Gastroesophageal sphincter (tissue), 4 donors: Measurements from ENCODE around the gene GPR132. TPM values are rescaled to one million over a fixed set of nuclear protein-coding genes. Genes with fewer than 3 reads are reported as not detected.

ENCODE experiments used
- ATAC-seq: fragments of 150-250 bp; one replicate; pipeline ENCODE4 v1.9.1; 2016; ENCODE audit warnings: mild to moderate bottlenecking, moderate library complexity
- H3K27ac ChIP-seq, 4 donors: fragments of 200-600 bp; sonication (generic) in 3 of 4; 1 replicate in 3 of 4; 2 replicates in 1 of 4; pipeline ENCODE4 v1.5.1; 2016 to 2019
- H3K27me3 ChIP-seq: fragments of 200-600 bp; sonication (generic); one replicate; pipeline ENCODE4 v1.5.1; 2019
- H3K36me3 ChIP-seq, 2 donors: fragments of 200-600 bp; sonication (generic); one replicate each; pipeline ENCODE4 v1.5.1; 2019; ENCODE audit warnings: control low read depth in 1 of 2
- H3K4me1 ChIP-seq, 3 donors: fragments of 200-600 bp; sonication (generic); 1 replicate in 2 of 3; 2 replicates in 1 of 3; pipeline ENCODE4 v1.5.1; 2016 to 2019; ENCODE audit warnings: control low read depth in 2 of 3
- H3K4me3 ChIP-seq, 2 donors: fragments of 200-600 bp; sonication (generic); one replicate each; pipeline ENCODE4 v1.5.1; 2019; ENCODE audit warnings: mild to moderate bottlenecking in 1 of 2, moderate library complexity in 1 of 2
- H3K9me3 ChIP-seq, 3 donors: fragments of 200-600 bp; sonication (generic); one replicate each; pipeline ENCODE4 v1.5.1; 2017 to 2019; ENCODE audit warnings: control low read depth in 2 of 3
- CTCF ChIP-seq, 4 experiments: fragments of 200-600 bp in 2 of 4; fragments of 450-650 bp in 2 of 4; sonication (generic) in 1 of 4; IDR thresholded peaks; one replicate each; pipeline ENCODE4 v1.5.1; 2017 to 2019; ENCODE audit warnings: antibody characterized with exemption in 4 of 4, mild to moderate bottlenecking in 2 of 4, moderate library complexity in 2 of 4
- EP300 ChIP-seq: sonication (generic); formaldehyde crosslinking; IDR thresholded peaks from one replicate; pipeline ENCODE4 v1.6.1; 2017; ENCODE audit warnings: antibody characterized with exemption, mild to moderate bottlenecking
- POLR2A ChIP-seq, 2 donors: fragments of 450-650 bp; IDR thresholded peaks; one replicate each; pipeline ENCODE4 v1.6.1; 2017; ENCODE audit warnings: antibody characterized with exemption in 2 of 2, mild to moderate bottlenecking in 2 of 2, moderate library complexity in 1 of 2
- POLR2AphosphoS5 ChIP-seq: sonication (generic); formaldehyde crosslinking; IDR thresholded peaks from one replicate; pipeline ENCODE4 v1.6.1; 2017; ENCODE audit warnings: antibody characterized with exemption
- WGBS, 2 donors: methylation state at CpG; one replicate each; pipeline ENCODE4 v1.1.5; 2018; ENCODE audit warnings: low coverage in 1 of 2; 5-methylcytosine and 5-hydroxymethylcytosine counted together
- total RNA-seq, 4 donors: library from RNA; depleted of rRNA; stranded (reverse); fragments of >200 nt; gene quantifications; one replicate each; pipeline ENCODE4 v1.1.0, GENCODE V29; 2016

Gene GPR132
- total RNA-seq, 4 donors from 2014 or later: 1.0 to 3.2 (median 2.1) TPM

- Histone ChIP-seq H3K4me3 (no peak overlapping the region), H3K27me3 (no peaks in the 10 kb centered on the region), H3K9me3 (no peaks in the 10 kb centered on the region), H3K4me1 (peaks cover 0 to 23% (median 6%) of the 10 kb centered on the region in 3 donors), H3K27ac (no peak overlapping the region), H3K36me3 (peaks cover 0 to 55% of the 10 kb centered on the region in 2 donors)
- WGBS, 2 donors: 30% methylated on average over 2 of the region's 29 CpGs; no CpG with 5 or more reads in 1 of the 2 donors
- no peak for TF ChIP-seq CTCF (IDR thresholded peaks at IDR 0.05)
- no peak for TF ChIP-seq EP300
- TF ChIP-seq POLR2AphosphoS5: no peak
- TF ChIP-seq POLR2A (IDR thresholded peaks at IDR 0.05): no peak
- ATAC-seq: no peak
These were observed 53.8 kb downstream of the GPR132 start for GRCh38 chr14:105011312-105011990.

- ATAC-seq: no peak
- H3K4me1 ChIP-seq: peaks cover 0 to 23% (median 6%) of the 10 kb centered on the region in 3 donors
- H3K9me3 ChIP-seq: no peaks in the 10 kb centered on the region
- TF ChIP-seq POLR2A (IDR thresholded peaks at IDR 0.05): no peak
- no peak for TF ChIP-seq CTCF (IDR thresholded peaks at IDR 0.05)
- no peak for TF ChIP-seq EP300
- no peak for TF ChIP-seq POLR2AphosphoS5
- peaks cover 0 to 58% of the 10 kb centered on the region in 2 donors for H3K36me3 ChIP-seq
- H3K27ac ChIP-seq: no peak overlapping the region
- no peak overlapping the region for H3K4me3 ChIP-seq
- no peaks in the 10 kb centered on the region for H3K27me3 ChIP-seq
- 44 to 72% methylated on average over 4 to 5 of the region's 17 CpGs for WGBS, 2 donors
These were observed 54.3 kb downstream of the GPR132 start for GRCh38 chr14:105010891-105011291.

GRCh38 chr14:105010106-105010505, 55.1 kb downstream of the GPR132 start:
- no peak for TF ChIP-seq CTCF (IDR thresholded peaks at IDR 0.05)
- TF ChIP-seq POLR2A (IDR thresholded peaks at IDR 0.05): no peak
- TF ChIP-seq POLR2AphosphoS5: no peak
- WGBS, 2 donors: 85 to 89% methylated on average over 1 to 4 of the region's 4 CpGs
- ATAC-seq: no peak
- Histone ChIP-seq H3K4me3 (no peak overlapping the region), H3K27me3 (no peaks in the 10 kb centered on the region), H3K36me3 (peaks cover 0 to 58% of the 10 kb centered on the region in 2 donors), H3K27ac (no peak overlapping the region), H3K9me3 (no peaks in the 10 kb centered on the region), H3K4me1 (peaks cover 0 to 23% (median 6%) of the 10 kb centered on the region in 3 donors)

DNA sequence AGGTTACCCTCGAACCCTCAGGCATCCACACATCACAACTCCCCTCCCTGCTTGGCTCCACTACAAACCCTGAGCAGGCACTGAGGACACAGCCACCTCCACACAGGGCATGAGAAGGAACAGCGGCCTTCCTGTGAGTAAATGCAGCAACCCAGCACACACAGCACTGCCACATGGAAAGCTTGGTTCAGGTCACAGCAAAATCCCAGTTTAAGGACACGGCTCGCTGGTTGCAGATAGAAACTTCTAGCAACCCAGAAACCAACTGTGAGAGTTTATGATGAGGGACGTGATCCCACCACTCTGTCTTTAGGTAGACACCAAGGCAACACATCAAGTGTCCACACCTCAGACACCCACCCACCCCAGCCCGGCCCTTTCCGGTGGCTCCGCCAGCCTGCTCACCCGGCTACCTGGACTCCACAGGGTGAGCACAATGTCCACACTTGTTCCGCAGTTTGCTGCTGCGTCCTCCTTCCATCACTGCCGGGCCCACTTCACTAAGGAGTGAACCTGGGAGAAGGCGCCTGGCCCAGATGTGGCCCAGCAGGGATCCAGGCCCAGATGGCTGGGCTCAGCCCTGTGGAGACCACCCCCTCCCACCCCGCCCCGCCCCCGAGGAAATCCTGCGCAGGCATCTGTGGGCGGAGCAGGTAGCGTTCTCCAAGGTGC, 57.5 kb downstream of the GPR132 start:
- TF ChIP-seq POLR2A (IDR thresholded peaks at IDR 0.05) (no peak), CTCF (IDR thresholded peaks at IDR 0.05) (no peak), POLR2AphosphoS5 (no peak), EP300 (no peak)
- 80% methylated on average over 1 of the region's 19 CpGs; no CpG with 5 or more reads in 1 of the 2 donors for WGBS, 2 donors
- Histone ChIP-seq H3K9me3 (no peaks in the 10 kb centered on the region), H3K27me3 (no peaks in the 10 kb centered on the region), H3K36me3 (peaks cover 0 to 58% of the 10 kb centered on the region in 2 donors), H3K27ac (no peak overlapping the region), H3K4me3 (no peak overlapping the region), H3K4me1 (peaks cover 0 to 11% (median under 1%) of the 10 kb centered on the region in 3 donors)
- no peak for ATAC-seq
